Neuron (in vitro differentiated cells): Measurements from ENCODE around the gene IQCM.

ENCODE experiments used
- H2AFZ ChIP-seq: one replicate; pipeline ENCODE4 v1.6.1; 2013; ENCODE audit warnings: low read depth, mild to moderate bottlenecking, inconsistent platforms, low read length, moderate library complexity
- H3K27me3 ChIP-seq: one replicate; pipeline ENCODE4 v1.6.1; 2013; ENCODE audit warnings: low read length; ENCODE audit not compliant: insufficient read depth
- H3K36me3 ChIP-seq: one replicate; pipeline ENCODE4 v1.6.1; 2013; ENCODE audit warnings: low read length; ENCODE audit not compliant: insufficient read depth
- H3K4me1 ChIP-seq: one replicate; pipeline ENCODE4 v1.6.1; 2013; ENCODE audit warnings: low read length; ENCODE audit not compliant: insufficient read depth
- H3K4me3 ChIP-seq: 2 replicates; pipeline ENCODE4 v1.5.1; 2013; ENCODE audit warnings: mild to moderate bottlenecking, low read length, moderate library complexity
- H3K9me3 ChIP-seq: one replicate; pipeline ENCODE4 v1.6.1; 2013; ENCODE audit warnings: low read length

IQCM gene

DNA sequence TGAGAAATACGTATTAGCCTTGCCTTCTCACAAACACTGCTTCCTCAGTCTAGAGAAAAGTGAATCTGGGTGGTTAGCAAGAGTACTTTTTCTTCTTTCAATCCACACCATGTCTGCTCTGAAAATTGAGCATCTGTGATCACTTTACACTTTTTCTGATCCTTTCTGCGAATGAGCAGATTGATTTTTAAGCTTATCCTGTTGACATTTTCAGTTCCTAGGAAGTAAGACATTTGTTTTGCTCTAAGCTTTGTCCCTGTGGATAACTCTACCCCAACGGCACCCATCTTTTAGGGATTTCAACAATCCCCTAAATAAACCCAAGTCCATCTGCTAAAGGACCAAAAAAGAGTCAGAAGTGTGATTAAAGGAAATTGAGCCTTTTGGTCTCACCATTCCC is 487.5 kb downstream of the IQCM start:
- Histone ChIP-seq H3K36me3 (no peaks in the 10 kb centered on the region), H3K27me3 (no peaks in the 10 kb centered on the region)

DNA sequence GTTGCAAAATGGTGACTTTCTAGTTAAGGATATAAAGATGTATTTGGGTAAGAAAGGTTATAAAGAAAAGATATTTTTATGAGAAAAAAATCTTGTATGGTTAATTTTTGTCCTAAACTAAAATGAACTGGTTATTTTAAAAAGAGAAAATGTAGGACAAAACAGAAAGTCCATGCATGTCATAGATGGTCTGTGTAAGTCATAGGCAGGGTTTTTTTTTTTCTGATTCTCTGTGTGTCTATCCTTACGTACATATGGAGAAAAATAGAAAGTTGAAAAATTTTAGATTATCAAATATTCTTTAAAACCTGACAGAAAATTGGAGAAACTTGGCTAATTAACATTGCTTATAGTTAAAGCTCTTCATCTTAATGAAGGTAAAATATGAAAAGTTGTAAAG is 493.4 kb downstream of the IQCM start:
- Histone ChIP-seq H3K36me3 (no peaks in the 10 kb centered on the region), H2AFZ (no peak overlapping the region), H3K4me1 (no peaks in the 10 kb centered on the region), H3K4me3 (no peak overlapping the region), H3K9me3 (peaks cover 1% of the 10 kb centered on the region), H3K27me3 (no peaks in the 10 kb centered on the region)

More for the DNA sequence above, 487.5 kb downstream of the IQCM start:
- Histone ChIP-seq H3K9me3 (no peaks in the 10 kb centered on the region), H3K4me1 (no peaks in the 10 kb centered on the region), H2AFZ (no peak overlapping the region), H3K4me3 (no peak overlapping the region)

DNA sequence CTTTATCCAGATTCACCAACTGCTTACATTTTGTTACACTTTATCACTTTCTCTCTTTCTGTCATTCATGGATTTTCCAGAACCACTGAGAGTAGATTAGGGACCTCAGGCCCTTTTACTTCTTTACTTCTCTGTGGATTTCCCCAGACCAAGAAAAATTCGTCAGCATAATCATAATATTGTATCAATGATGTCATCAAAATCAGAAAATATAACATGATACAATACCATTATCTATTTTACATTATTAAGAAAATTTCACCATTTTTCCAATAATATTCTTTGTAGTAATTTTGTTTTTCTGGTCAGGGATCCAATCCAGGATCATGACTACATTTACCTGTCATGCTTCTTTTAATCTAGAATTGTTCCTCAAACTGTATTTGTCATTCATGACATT is 494.2 kb downstream of the IQCM start:
- Histone ChIP-seq H3K4me3 (no peak overlapping the region), H3K36me3 (no peaks in the 10 kb centered on the region), H3K27me3 (no peaks in the 10 kb centered on the region), H3K4me1 (no peaks in the 10 kb centered on the region), H3K9me3 (peaks cover 1% of the 10 kb centered on the region), H2AFZ (no peak overlapping the region)

DNA sequence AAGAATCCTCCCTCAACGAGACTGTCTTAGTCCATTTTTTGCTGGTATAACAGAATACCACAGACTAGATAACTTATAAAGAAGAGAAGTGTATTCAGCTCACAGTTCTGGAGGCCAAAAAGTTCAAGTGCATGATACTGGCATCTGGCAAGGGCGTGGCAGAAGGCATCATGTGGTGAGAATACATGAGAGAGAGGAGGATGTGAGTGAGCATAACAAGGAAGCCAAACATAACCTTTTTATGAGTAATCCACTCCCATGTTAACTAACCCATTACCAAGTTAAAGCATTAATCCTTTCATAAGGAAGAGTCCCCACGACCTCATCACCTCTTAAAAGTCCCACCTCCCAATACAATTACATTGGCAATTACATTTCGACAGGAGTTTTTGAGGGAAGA is 504.6 kb downstream of the IQCM start:
- H3K4me1 ChIP-seq, result no peaks in the 10 kb centered on the region
- H3K27me3 ChIP-seq, result no peaks in the 10 kb centered on the region
- no peaks in the 10 kb centered on the region for H3K36me3 ChIP-seq
- no peaks in the 10 kb centered on the region for H3K9me3 ChIP-seq
- no peak overlapping the region for H3K4me3 ChIP-seq
- no peak overlapping the region for H2AFZ ChIP-seq

DNA sequence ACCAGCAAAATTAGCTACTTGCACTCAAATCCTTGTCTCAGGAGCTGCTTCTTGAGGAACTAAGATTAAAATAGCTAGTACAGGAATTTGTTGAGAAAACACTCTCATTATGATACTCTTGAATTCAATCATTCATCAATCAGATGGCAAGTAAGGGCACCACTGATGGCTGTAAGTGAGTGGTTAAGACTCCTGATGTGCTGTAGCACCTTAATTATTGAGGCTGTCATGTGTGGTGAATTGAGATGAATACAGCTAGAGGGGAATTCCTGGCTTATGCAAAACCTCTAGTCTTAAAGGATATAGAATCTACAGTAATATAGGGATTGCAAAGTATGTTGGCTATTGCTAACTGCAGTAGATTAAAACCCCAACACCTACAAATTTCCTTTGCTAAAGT is 509.1 kb downstream of the IQCM start:
- Histone ChIP-seq H3K27me3 (no peaks in the 10 kb centered on the region), H3K9me3 (no peaks in the 10 kb centered on the region), H3K4me1 (no peaks in the 10 kb centered on the region), H3K4me3 (no peak overlapping the region), H2AFZ (no peak overlapping the region), H3K36me3 (no peaks in the 10 kb centered on the region)
